GM23248 (cell line): ENCODE measurements around the gene HIPK2. TPM values are rescaled to one million over a fixed set of nuclear protein-coding genes. Genes with fewer than 3 reads are reported as not detected.

ENCODE experiments used
- DNase-seq: peaks from one replicate; pipeline ENCODE4 v3.0.0-alpha.2; 2015
- H2AFZ ChIP-seq: fragments of 200-600 bp; sonication (generic); 2 replicates; pipeline ENCODE4 v1.6.1; 2016; ENCODE audit warnings: antibody characterized with exemption
- H3F3A ChIP-seq: fragments of 200-600 bp; sonication (generic); 2 replicates; pipeline ENCODE4 v1.6.1; 2016; ENCODE audit warnings: mild to moderate bottlenecking, antibody characterized with exemption, mixed run types; ENCODE audit not compliant: insufficient read depth
- H3K27ac ChIP-seq: fragments of 200-600 bp; sonication (generic); 2 replicates; pipeline ENCODE4 v1.5.1; 2016; ENCODE audit warnings: mild to moderate bottlenecking
- H3K27me3 ChIP-seq: fragments of 200-600 bp; sonication (generic); replicated peaks from 2 replicates; pipeline ENCODE4 v1.6.1; 2016; ENCODE audit warnings: mild to moderate bottlenecking; ENCODE audit not compliant: insufficient read depth
- H3K36me3 ChIP-seq: fragments of 200-600 bp; sonication (generic); 2 replicates; pipeline ENCODE4 v1.6.1; 2016; ENCODE audit warnings: low read depth, mild to moderate bottlenecking
- H3K4me1 ChIP-seq: fragments of 200-600 bp; sonication (generic); 2 replicates; pipeline ENCODE4 v1.6.1; 2016; ENCODE audit warnings: mild to moderate bottlenecking; ENCODE audit not compliant: insufficient read depth
- H3K4me2 ChIP-seq: fragments of 200-600 bp; sonication (generic); one replicate; pipeline ENCODE4 v1.6.1; 2016; ENCODE audit warnings: mild to moderate bottlenecking; ENCODE audit not compliant: unreplicated experiment
- H3K4me3 ChIP-seq: fragments of 200-600 bp; sonication (generic); 2 replicates; pipeline ENCODE4 v1.5.1; 2016; ENCODE audit warnings: mild to moderate bottlenecking
- H3K79me2 ChIP-seq: fragments of 200-600 bp; sonication (generic); 2 replicates; pipeline ENCODE4 v1.6.1; 2016; ENCODE audit warnings: mild to moderate bottlenecking; ENCODE audit not compliant: insufficient read depth
- H3K9ac ChIP-seq: fragments of 200-600 bp; sonication (generic); 2 replicates; pipeline ENCODE4 v1.6.1; 2016; ENCODE audit warnings: mild to moderate bottlenecking
- H3K9me2 ChIP-seq: fragments of 200-600 bp; sonication (generic); 2 replicates; pipeline ENCODE4 v1.6.1; 2016; ENCODE audit warnings: mixed run types, mild to moderate bottlenecking, moderate library complexity; ENCODE audit not compliant: insufficient read depth
- H3K9me3 ChIP-seq: fragments of 200-600 bp; sonication (generic); one replicate; pipeline ENCODE4 v1.6.1; 2017; ENCODE audit warnings: low read depth
- H4K20me1 ChIP-seq: fragments of 200-600 bp; sonication (generic); 2 replicates; pipeline ENCODE4 v1.6.0; 2016; ENCODE audit not compliant: insufficient read depth
- EZH2 ChIP-seq: fragments of 200-600 bp; sonication (generic); IDR thresholded peaks from 2 replicates; pipeline ENCODE4 v1.6.1; 2018; ENCODE audit warnings: antibody characterized with exemption, mild to moderate bottlenecking; ENCODE audit not compliant: insufficient read depth, poor library complexity, severe bottlenecking
- EZH2phosphoT487 ChIP-seq: fragments of 200-600 bp; sonication (generic); IDR thresholded peaks from 2 replicates; pipeline ENCODE4 v1.6.1; 2018; ENCODE audit warnings: antibody characterized with exemption, moderate library complexity, mild to moderate bottlenecking, low read depth; ENCODE audit not compliant: insufficient read depth
- WGBS, 2 experiments: methylation state at CpG; one replicate each; pipeline ENCODE4 v1.1.6; 2015 to 2017; ENCODE audit warnings: low lambda C conversion rate in 2 of 2, low coverage in 1 of 2; ENCODE audit errors: missing lambda C conversion rate in 2 of 2; 5-methylcytosine and 5-hydroxymethylcytosine counted together
- in situ Hi-C: fragments of 300-500 bp; cut with MboI; formaldehyde crosslinking; loops from 2 replicates; pipeline ENCODE4 v1.15.0; 2020
- polyA plus RNA-seq: library from polyadenylated mRNA; unstranded; fragments of >200 nt; fragmentation: Nextera tagmentation; extraction: Ambion mirVana; gene quantifications from 2 replicates; pipeline ENCODE4 v1.2.1, GENCODE V29; 2016
- total RNA-seq: library from RNA; depleted of rRNA; stranded (reverse); fragments of >200 nt; shearing (Covaris generic); gene quantifications from 2 replicates; pipeline ENCODE4 v1.2.3, GENCODE V29; 2014

Gene HIPK2
- total and polyA plus RNA-seq, 2 experiments from 2014 or later = 4.7 to 7.9 TPM

- Histone ChIP-seq H3K27me3 (no peaks in the 10 kb centered on the region), H3K27ac (no peak overlapping the region), H3K4me3 (no peak overlapping the region), H3K9me2 (no peaks in the 10 kb centered on the region), H3K9me3 (no peaks in the 10 kb centered on the region), H3K4me2 (no peak overlapping the region), H3K79me2 (no peaks in the 10 kb centered on the region), H3K36me3 (no peaks in the 10 kb centered on the region), H3K9ac (no peak overlapping the region), H3K4me1 (no peaks in the 10 kb centered on the region), H2AFZ (no peak overlapping the region), H3F3A (no peaks in the 10 kb centered on the region), H4K20me1 (no peaks in the 10 kb centered on the region)
- no peak for DNase-seq
- 74 to 77% methylated on average over 2 of the region's 2 CpGs for WGBS, 2 experiments
- no peak for TF ChIP-seq EZH2phosphoT487
- no peak for TF ChIP-seq EZH2
- in situ Hi-C loops = loop anchor here (25.0 kb wide), 1 partner anchor 190 kb away; no protein-coding TSS in a partner anchor
Measured at GRCh38 chr7:139797607-139798006, 19.8 kb upstream of the HIPK2 start.

GRCh38 chr7:139791316-139791715 lies 13.5 kb upstream of the HIPK2 start:
- TF ChIP-seq EZH2 (no peak), EZH2phosphoT487 (no peak)
- Histone ChIP-seq H3K9me2 (no peaks in the 10 kb centered on the region), H3F3A (no peaks in the 10 kb centered on the region), H4K20me1 (no peaks in the 10 kb centered on the region), H3K36me3 (no peaks in the 10 kb centered on the region), H3K9me3 (no peaks in the 10 kb centered on the region), H3K9ac (no peak overlapping the region), H3K4me2 (no peak overlapping the region), H3K79me2 (no peaks in the 10 kb centered on the region), H3K4me1 (no peaks in the 10 kb centered on the region), H3K4me3 (no peak overlapping the region), H3K27ac (no peak overlapping the region), H2AFZ (no peak overlapping the region), H3K27me3 (no peaks in the 10 kb centered on the region)
- in situ Hi-C loops = loop anchor here (25.0 kb wide), 1 partner anchor 196 kb away; no protein-coding TSS in a partner anchor
- DNase-seq = no peak
- 86 to 89% methylated on average over 7 of the region's 7 CpGs for WGBS, 2 experiments

GRCh38 chr7:139784648-139785047 lies 6.8 kb upstream of the HIPK2 start:
- Histone ChIP-seq H3K4me1 (no peaks in the 10 kb centered on the region), H3K9me2 (no peaks in the 10 kb centered on the region), H4K20me1 (no peaks in the 10 kb centered on the region), H3F3A (no peaks in the 10 kb centered on the region), H3K9ac (no peak overlapping the region), H3K9me3 (no peaks in the 10 kb centered on the region), H3K27ac (no peak overlapping the region), H3K4me3 (no peak overlapping the region), H3K4me2 (no peak overlapping the region), H3K36me3 (no peaks in the 10 kb centered on the region), H2AFZ (no peak overlapping the region), H3K79me2 (no peaks in the 10 kb centered on the region), H3K27me3 (no peaks in the 10 kb centered on the region)
- WGBS, 2 experiments = 87 to 92% methylated on average over 3 of the region's 3 CpGs
- in situ Hi-C loops = loop anchor here (25.0 kb wide), 1 partner anchor 203 kb away; no protein-coding TSS in a partner anchor
- no peak for DNase-seq
- TF ChIP-seq EZH2phosphoT487 (no peak), EZH2 (no peak)

GRCh38 chr7:139783647-139784385 lies 6.0 kb upstream of the HIPK2 start:
- Histone ChIP-seq H3F3A (0 out of 2 replicates have a peak, but pooled peaks cover 5% of the 10 kb centered on the region), H4K20me1 (no peaks in the 10 kb centered on the region), H3K9me2 (no peaks in the 10 kb centered on the region), H3K4me2 (no peak overlapping the region), H3K4me1 (no peaks in the 10 kb centered on the region), H3K27me3 (no peaks in the 10 kb centered on the region), H3K9ac (no peak overlapping the region), H2AFZ (no peak overlapping the region), H3K79me2 (peaks cover 7% of the 10 kb centered on the region), H3K27ac (no peak overlapping the region), H3K4me3 (no peak overlapping the region), H3K36me3 (no peaks in the 10 kb centered on the region), H3K9me3 (no peaks in the 10 kb centered on the region)
- in situ Hi-C loops = loop anchor here (25.0 kb wide), 1 partner anchor 203 kb away; no protein-coding TSS in a partner anchor
- TF ChIP-seq EZH2phosphoT487 (no peak), EZH2 (no peak)
- WGBS, 2 experiments = 63 to 65% methylated on average over 2 to 3 of the region's 3 CpGs
- DNase-seq = no peak
